Mucosa of gallbladder (tissue), 1 donor: ENCODE data around the gene MSTO1. TPM values are rescaled to one million over a fixed set of nuclear protein-coding genes. Genes with fewer than 3 reads are reported as not detected.
"Not testable (repeated sequence)": the region's sequence is repeated elsewhere in the genome, so short reads cannot be mapped to it uniquely, and the experiment has no call there.

Experiments used
- DNase-seq: peaks from one replicate; pipeline ENCODE4 v3.0.0-alpha.2; 2020; ENCODE audit warnings: low spot score
- total RNA-seq: library from RNA; stranded (reverse); gene quantifications from one replicate; pipeline ENCODE4 v1.2.1, GENCODE V29; 2021
- donor health status: DM: no; HTN: no; CAD: no.

The MSTO1 gene
- total RNA-seq, 1 donor from 2014 or later = 29.9 TPM

DNA sequence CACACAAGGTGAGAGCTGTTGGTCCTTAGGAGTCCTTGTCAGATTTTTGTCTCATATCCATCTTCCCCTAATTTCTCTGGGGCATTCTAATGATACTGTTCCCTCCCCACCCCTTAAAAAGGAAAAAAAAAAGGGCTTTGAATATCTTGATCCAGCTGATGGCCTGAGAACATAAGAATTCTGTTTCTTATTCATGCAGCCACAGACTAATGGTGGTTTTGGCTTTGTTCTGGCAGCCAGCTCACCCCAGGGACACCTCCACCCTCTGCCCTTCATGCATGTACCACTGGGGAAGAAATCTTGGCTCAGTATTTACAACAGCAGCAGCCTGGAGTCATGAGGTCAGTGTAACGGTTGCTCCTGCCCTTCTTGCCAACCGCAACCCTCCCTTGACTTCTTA, 3.2 kb downstream of the MSTO1 start:
- DNase-seq = not testable (repeated sequence)

DNA sequence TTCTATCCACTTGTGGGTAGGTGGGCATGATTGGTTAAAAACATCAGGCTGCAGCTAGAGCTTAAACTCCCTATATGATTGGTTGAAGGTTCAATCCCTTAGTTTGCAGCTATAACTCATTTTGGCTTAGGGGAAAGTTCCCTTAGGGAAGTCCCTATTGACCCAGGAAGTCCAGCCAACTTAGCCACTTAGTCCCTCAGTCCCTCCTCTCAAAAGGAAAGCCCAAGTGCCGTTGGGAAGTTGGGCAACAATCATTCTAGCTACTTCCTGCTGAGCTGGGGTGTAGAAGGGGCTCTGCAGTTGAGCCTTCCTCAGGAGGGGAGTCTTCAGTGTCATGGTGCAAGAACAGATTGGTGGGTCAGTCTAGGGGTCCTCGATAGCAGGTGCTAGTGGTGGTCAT, 12.2 kb downstream of the MSTO1 start:
- no peak for DNase-seq

DNA sequence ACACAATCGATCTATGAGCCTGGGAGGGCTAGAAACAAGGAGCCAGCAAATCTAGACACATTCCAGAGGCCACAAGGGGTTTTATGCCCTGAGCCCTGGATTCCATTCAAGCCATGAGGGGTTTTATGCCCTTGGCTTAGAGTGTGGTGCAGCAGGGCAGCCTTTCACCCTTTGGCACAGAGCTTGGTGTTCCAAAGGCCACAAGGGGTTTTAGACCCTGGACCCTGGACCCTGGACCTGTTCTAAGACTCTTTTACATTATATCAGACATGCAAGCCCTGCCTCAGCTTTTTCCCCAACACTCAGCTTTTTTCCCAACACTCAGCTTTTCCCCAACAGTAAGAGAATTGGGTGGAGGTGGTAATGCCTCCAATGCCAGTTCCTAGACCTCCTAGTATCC, 13.3 kb downstream of the MSTO1 start:
- no peak for DNase-seq

DNA sequence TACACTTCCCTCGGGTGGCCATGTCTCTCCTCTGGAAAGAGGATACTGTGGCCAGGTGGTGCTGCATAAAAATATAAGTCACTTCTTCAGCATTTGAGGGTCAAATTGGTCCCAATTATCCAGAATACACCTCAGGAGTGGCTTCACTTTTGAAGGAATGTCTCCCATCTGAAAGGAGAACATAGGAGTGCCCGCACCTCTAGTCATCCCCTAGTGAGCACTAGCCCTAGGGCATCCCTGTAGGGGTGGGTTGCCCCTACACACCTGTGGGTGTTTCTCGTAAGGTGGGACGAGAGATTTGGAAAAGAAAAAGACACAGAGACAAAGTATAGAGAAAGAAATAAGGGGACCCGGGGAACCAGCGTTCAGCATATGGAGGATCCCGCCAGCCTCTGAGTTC, 16.4 kb downstream of the MSTO1 start:
- not testable (repeated sequence) for DNase-seq

DNA sequence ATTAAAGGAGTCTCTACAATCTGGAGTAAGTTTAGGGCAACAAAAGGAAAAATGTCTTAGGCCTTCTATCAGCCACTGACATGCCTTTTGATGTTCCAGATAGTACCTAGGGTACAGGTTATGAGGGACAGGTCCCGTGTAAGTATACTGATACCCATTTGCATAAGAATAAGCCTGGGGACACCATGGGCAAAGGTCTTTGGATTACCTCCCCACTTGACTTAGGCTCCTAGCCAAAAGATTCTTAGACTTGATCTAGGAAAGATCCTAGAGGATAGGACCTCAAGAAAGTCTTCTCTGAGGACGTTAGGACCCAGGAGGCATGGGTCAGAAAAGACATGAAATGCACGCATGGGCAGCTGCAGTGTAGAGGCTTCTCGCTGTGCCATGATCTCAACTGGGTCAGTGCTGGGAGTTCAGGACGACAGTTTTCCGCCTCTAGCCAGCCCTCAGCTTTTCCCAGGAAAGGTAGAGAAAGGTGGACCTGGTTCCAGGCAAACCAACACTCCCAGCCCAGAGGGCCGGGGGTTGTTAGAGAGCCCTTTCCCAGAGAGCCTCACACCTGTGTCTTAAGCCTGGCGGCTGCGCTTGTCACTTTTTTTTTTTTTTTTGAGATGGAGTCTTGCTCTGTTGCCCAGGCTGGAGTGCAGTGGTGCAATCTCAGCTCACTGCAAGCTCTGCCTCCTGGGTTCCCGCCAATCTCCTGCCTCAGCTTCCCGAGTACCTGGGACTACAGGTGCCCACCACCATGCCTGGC, 26.6 kb downstream of the MSTO1 start:
- no peak for DNase-seq

DNA sequence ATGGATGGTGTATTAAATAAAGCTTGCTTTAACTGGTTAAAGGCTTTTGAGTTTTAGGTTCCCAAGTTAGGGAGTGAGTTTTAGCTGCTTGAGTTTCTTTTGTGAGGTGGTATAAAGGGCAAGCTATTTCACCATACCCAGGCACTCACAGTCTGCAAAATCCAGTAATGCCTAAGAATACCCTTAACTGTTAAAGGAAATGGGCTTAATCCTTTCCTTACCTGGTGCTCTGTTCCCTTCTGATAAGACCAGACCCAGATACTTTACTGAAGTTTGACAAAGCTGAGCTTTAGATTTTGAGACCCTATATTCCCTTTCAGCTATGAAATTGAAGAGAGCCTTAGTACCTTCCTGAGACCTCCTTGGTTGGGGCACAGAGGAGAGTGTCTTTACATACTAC, 30.3 kb downstream of the MSTO1 start:
- DNase-seq = no peak

DNA sequence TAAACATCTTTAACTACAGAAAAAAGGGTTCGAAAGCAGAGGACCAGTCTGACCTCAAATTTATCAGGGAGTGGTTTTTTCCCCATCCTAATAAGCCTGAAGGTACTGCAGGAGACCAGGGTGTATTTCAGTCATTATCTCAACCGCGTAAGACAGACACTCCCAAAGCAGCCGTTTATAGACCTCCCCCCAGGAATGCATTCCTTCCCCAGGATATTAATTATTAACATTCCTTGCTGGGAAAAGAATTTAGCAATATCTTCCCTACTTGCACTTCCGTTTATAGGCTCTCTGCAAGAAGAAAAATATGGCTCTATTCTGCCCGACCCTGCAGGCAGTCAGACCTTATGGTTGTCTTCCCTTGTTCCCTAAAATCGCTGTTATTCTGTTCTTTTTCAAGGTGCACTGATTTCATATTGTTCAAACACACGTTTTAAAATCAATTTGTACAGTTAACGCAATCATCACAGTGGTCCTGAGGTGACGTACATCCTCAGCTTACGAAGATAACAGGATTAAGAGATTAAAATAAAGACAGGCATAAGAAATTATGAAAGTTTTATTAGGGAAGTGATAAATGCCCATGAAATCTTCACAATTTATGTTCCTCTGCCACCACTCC, 32.7 kb downstream of the MSTO1 start:
- not testable (repeated sequence) for DNase-seq

DNA sequence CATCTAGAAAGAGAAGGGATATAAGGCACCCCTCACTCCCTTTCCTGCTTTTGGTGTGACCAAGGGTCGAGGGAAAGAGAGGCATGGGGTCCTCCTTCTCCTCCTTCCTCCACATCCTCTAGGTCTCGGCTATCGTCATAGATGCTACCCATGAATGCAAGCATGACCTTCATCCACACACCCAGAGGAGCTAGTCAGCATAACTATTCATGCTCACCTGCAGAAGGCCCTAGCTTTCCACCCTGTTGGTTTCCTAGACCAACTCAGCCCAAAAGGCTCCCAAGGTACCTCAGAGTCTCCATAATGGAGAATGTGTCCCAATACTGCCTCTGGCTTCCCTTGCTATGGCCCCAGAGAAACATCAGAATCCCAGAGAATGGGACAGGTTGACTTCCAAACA, 33.2 kb downstream of the MSTO1 start:
- DNase-seq = no peak

DNA sequence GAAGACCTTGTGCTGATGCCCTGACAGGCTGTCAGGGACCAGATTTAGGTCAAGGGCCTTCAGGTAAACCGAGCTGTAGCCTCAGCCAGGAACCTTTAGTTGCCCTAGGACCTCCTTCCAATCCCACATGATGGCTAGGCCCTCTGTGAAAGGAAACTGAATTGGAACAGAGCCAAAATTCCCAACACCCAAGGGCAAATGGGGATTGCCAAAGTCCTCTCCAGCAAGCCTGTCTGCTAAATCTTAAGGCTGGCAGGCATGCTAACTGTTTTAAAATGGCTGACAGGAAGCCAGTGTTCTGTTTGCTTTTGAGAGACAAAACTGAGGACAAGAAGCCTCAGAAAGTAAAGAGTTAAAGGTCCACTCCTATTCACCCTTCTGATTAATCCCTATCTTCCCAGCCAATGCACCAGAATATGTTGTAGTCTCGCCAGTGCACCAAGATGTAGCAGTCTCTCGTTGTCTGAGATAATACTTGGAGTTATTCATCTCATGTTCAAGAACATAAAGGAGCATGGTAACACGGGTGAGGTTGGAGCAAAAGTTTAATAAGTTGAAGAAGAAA, 35.1 kb downstream of the MSTO1 start:
- DNase-seq = no peak

DNA sequence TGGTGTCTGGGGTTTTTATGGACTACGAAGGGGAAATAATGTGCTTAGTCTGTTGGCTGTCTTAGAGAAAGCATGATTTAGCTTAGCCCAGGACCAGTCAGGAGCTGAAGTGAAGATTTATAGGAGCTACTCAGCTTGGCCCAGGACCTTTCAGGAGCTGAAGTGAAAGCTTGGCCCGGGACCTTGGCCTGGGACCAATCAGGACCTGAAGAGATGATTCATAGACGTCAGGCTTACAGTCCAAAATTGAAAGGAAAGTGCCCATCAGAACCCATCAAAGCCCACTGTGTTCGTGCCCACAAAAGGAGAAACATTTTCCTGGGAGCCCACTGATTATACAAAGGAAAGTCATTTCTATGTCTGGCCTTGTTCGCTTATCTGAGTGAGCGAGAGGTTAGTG, 35.6 kb downstream of the MSTO1 start:
- DNase-seq = no peak

DNA sequence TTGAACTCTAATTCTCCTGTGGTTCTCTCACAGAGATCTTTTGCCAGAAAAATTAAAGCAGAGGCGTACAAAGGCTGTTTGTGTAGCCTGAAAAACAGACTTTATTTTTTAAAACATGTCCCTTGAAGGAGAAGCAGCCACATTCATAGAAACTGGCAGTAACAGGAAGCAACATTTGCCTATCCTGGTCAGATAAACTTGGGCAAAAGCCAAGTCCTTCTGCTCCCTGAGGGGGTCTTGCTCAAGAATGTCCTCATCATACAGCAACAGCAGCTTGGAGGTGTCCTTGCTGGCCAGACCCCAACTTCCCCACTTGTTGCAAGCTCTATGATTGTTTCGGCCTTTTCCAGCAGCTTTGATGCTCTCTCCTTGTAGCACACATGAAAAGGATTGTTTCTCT, 36.3 kb downstream of the MSTO1 start:
- no peak for DNase-seq

DNA sequence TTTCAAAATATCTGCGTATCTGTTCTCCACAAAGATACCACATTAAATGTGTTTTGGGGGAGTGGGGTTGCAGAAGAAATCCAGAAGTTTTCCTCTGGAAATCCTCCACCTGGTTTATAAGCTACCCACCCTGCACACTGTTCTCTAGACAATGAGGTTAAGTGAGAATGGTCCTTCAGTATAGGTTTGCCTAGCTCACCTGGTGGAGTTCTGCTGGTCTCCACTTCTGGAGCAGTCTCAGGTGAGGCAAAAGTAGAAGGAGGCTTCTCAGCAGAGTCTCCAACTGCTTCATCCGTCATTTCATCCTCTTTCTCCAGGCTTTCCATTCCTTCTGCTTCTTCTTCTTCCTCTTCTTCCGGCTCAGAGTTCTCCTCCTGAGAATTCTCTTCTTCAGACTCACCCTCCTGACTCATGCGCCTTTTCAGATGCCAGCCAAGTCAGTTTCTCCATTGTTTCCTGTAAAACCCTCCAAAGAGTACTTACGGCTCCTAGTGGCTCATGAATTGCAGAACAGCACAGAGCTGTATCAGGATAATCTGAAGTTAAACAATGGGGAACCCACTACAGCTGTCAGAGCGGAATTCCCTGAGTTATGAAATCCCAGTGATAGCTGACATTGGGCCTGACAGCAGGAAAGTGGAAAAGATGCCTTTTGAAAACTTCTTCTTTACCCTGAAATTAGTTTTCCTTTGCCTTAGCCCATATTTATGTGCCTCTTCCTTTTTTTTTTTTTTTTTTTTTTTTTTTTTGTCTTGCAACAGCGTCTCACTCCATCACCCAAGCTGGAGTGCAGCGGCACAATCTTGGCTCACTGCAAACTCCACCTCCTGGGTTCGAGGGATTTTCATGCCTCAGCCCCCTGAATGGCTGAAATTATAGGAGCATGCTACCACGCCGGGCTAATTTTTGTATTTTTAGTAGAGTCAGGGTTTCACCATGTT, 38.5 kb downstream of the MSTO1 start:
- peak; percentile 36 for DNase-seq

DNA sequence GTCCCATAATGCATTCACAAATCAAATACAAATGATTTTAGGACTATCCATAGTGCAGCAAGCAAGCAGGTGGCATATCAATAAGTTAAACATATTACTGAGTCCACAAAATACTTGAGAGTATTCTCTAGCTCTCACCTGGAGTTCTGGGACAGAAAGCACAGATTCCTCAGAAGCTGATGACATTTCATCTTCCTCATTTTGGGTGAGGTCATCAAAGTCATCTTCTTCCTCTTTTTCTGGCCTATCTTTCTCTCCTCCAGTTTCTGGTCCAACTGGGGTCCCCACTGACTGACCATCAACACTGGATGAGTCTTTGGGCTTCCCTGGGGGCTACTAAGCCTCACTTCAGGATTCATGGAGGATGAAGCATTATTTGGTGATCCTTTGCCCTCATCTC, 39.7 kb downstream of the MSTO1 start:
- no peak for DNase-seq

DNA sequence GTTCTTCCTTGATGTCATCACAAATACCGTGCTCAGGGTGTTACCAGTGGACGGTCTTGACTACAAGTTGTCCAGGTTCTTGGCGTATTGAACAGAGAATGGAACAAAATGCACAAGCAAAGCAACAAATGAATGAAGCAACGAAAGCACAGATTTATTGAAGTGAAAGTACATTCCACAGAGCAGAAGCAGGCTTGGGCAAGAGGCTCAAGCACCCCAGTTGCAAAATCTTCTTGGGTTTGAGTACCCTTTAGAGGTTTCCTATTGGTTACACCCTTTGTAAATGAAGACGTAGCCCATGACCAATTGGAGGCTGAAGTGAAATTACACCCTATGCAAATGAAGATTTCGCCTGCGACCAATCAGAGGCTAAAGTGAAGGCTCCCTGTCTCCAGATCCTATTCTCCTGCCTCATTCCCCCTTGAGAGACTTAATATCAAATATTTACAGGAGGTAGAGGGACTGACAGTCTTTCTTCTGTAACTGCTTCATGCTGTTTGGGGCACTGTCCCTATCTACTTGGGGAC, 40.3 kb downstream of the MSTO1 start:
- no peak for DNase-seq

DNA sequence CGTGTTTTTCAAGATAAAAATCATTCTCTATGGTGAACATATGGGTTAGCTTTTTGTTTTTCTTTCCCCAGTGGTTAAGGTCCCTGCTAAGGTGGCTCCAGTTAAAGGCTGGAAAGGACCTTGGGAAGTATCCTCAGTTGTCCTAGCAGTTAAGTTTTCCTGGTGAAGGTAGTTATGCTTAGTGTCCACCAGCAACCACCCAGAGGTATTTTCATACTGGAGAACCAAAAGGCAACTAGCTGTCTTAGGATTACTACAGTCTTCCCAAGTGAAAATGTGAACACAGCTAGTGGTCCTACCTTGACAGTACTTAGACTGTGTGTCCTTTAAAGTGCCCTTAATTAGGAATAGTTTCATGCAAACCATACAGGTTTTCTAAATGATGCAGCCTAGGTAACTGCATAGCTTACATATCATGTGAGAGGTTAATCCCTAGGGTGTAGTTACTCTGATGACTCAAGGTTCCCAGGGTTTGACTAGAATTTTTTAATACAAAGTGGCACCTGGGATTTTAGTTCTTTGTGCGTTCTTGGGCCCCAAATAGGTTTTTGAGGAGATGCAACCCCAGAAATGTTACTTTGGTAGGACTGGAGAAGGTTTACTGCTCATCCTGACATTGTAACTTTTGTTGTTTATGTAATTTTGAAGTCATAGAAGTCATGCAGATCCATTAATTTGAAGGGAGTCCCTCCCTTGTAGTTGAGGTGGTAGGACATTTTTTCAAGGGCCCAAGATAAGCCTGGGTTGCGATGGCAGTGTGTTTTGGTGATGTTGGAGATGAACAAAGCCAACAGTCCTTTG, 42.0 kb downstream of the MSTO1 start:
- no peak for DNase-seq

DNA sequence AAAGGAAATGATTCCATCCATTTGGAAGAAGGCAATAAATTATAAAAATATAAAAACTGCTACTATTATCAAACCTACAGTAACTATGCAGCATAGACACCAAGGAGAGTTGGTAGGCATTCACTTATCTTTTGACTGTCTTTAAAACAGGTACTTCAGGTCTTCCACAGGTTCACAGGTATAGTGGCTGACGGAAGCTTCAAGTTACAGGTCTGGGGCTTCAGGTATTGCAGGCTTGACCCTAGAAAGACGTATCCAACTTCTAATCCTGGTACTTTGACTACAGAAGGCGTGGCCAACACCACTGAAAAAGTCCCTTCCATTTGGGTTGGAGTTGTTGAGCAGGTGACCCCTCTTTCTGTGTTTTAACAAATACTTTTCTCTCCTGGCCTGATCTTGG, 42.9 kb downstream of the MSTO1 start:
- no peak for DNase-seq

DNA sequence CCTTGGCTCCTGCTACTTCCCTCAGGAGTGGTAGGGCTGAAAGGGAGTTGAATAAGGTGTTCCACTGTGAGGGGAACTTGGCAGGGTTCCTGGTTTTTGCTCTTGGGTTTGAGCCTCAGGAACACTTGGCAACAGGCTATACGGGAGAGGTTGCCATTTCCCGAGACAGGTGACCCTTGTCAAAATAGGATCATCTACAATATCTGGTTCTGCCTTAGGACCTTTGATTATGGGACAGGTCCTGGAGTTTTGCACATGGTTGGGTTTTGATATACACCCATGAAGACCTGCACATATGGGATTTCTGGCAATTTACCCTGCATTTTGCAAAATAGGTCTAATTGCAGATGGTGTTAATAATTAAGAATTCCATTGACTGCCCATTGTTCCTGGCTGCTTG, 47.4 kb downstream of the MSTO1 start:
- DNase-seq = no peak

DNA sequence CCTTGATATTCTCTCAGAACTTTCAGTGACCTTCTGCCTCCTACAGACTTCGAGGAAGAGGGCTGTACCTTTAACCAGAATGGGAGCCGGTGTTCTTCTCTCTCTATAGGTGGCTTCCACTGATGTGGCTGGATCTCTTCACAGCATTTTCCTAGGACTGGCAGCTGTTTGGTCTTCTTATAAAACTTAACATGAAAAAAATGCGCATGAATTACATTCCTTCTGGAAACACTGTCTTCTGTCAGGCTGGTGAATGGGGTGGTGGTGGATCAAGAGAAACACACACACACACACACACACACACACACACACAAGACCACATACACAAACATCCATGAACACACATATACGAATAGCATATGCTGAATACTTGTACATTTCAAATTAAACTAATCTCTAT, 51.2 kb downstream of the MSTO1 start:
- not testable (repeated sequence) for DNase-seq
